Smooth muscle cell (in vitro differentiated cells): Measurements from ENCODE around the gene THRB. TPM values are rescaled to one million over a fixed set of nuclear protein-coding genes. Genes with fewer than 3 reads are reported as not detected.

Experiments used
- DNase-seq: peaks from one replicate; lab custom pipeline; 2025; ENCODE audit not compliant: unreplicated experiment; lab: John Stamatoyannopoulos, UW
- H2AFZ ChIP-seq: fragments of 200-600 bp; sonication (generic); 2 replicates; pipeline ENCODE4 v1.6.0; 2016; ENCODE audit warnings: antibody characterized with exemption, low read depth, mild to moderate bottlenecking
- H3F3A ChIP-seq: fragments of 200-600 bp; sonication (generic); 2 replicates; pipeline ENCODE4 v1.6.0; 2017; ENCODE audit warnings: antibody characterized with exemption, low read depth
- H3K27ac ChIP-seq: fragments of 200-600 bp; sonication (generic); 2 replicates; pipeline ENCODE4 v1.5.1; 2016; ENCODE audit warnings: low read depth, mild to moderate bottlenecking
- H3K27me3 ChIP-seq: fragments of 200-600 bp; sonication (generic); 2 replicates; pipeline ENCODE4 v1.6.1; 2016; ENCODE audit warnings: low read depth, mild to moderate bottlenecking
- H3K36me3 ChIP-seq: fragments of 200-600 bp; sonication (generic); 2 replicates; pipeline ENCODE4 v1.5.1; 2016; ENCODE audit warnings: low read depth
- H3K4me1 ChIP-seq: fragments of 200-600 bp; sonication (generic); 2 replicates; pipeline ENCODE4 v1.5.1; 2016; ENCODE audit warnings: low read depth
- H3K4me2 ChIP-seq: fragments of 200-600 bp; sonication (generic); 2 replicates; pipeline ENCODE4 v1.6.0; 2016; ENCODE audit warnings: mild to moderate bottlenecking
- H3K4me3 ChIP-seq: fragments of 200-600 bp; sonication (generic); 2 replicates; pipeline ENCODE4 v1.5.1; 2016; ENCODE audit warnings: mild to moderate bottlenecking
- H3K79me2 ChIP-seq: fragments of 200-600 bp; sonication (generic); 2 replicates; pipeline ENCODE4 v1.6.0; 2016; ENCODE audit warnings: low read depth, mild to moderate bottlenecking
- H3K9ac ChIP-seq: fragments of 200-600 bp; sonication (generic); 2 replicates; pipeline ENCODE4 v1.6.0; 2016; ENCODE audit warnings: low read depth
- H3K9me3 ChIP-seq: fragments of 200-600 bp; sonication (generic); replicated peaks from 2 replicates; pipeline ENCODE4 v1.5.1; 2016; ENCODE audit warnings: low read depth
- H4K20me1 ChIP-seq: fragments of 200-600 bp; sonication (generic); 2 replicates; pipeline ENCODE4 v1.6.0; 2016; ENCODE audit warnings: low read depth
- CTCF ChIP-seq: fragments of 200-600 bp; sonication (generic); IDR thresholded peaks from 2 replicates; pipeline ENCODE4 v1.5.1; 2017; ENCODE audit warnings: borderline replicate concordance, mild to moderate bottlenecking, antibody characterized with exemption; ENCODE audit not compliant: insufficient read depth, poor library complexity, severe bottlenecking
- WGBS: methylation state at CpG from one replicate; pipeline ENCODE4 v1.1.7; 2016; ENCODE audit warnings: low lambda C conversion rate; 5-methylcytosine and 5-hydroxymethylcytosine counted together
- polyA plus RNA-seq: library from polyadenylated mRNA; unstranded; fragments of >200 nt; fragmentation: Nextera tagmentation; extraction: Ambion mirVana; gene quantifications from 2 replicates; pipeline ENCODE4 v1.2.1, GENCODE V29; 2016
- total RNA-seq: library from RNA; depleted of rRNA; stranded (reverse); fragments of >200 nt; gene quantifications from 2 replicates; pipeline ENCODE4 v1.2.3, GENCODE V29; 2014

Gene THRB
- total and polyA plus RNA-seq, 2 experiments from 2014 or later, result 5.6 to 43.8 TPM

- H3K79me2 ChIP-seq, result peaks cover 27% of the 10 kb centered on the region
- H3K9ac ChIP-seq, result no peak overlapping the region
- no peak overlapping the region for H3K4me3 ChIP-seq
- no peaks in the 10 kb centered on the region for H3F3A ChIP-seq
- no peaks in the 10 kb centered on the region for H3K4me1 ChIP-seq
- no peak for TF ChIP-seq CTCF
- peaks cover 25% of the 10 kb centered on the region for H4K20me1 ChIP-seq
- H3K4me2 ChIP-seq, result no peak overlapping the region
- 91% methylated on average over 1 of the region's 1 CpG for WGBS
- no peak for DNase-seq
- H3K36me3 ChIP-seq, result no peaks in the 10 kb centered on the region
- H3K27ac ChIP-seq, result no peak overlapping the region
- H2AFZ ChIP-seq, result no peak overlapping the region
- H3K9me3 ChIP-seq, result no peaks in the 10 kb centered on the region
- peaks cover 17% of the 10 kb centered on the region for H3K27me3 ChIP-seq
Measured at GRCh38 chr3:24485511-24485910, 9.1 kb downstream of the THRB start.

- H3K4me3 ChIP-seq, result no peak overlapping the region
- no peaks in the 10 kb centered on the region for H3K4me1 ChIP-seq
- H3K27me3 ChIP-seq, result peaks cover 8% of the 10 kb centered on the region
- H4K20me1 ChIP-seq, result peaks cover 25% of the 10 kb centered on the region
- H2AFZ ChIP-seq, result no peak overlapping the region
- WGBS, result 99% methylated on average over 3 of the region's 3 CpGs
- no peak for TF ChIP-seq CTCF
- H3K9me3 ChIP-seq, result no peaks in the 10 kb centered on the region
- H3K9ac ChIP-seq, result no peak overlapping the region
- no peaks in the 10 kb centered on the region for H3F3A ChIP-seq
- peaks cover 23% of the 10 kb centered on the region for H3K79me2 ChIP-seq
- no peak overlapping the region for H3K27ac ChIP-seq
- no peak overlapping the region for H3K4me2 ChIP-seq
- no peaks in the 10 kb centered on the region for H3K36me3 ChIP-seq
- DNase-seq, result no peak
Measured at GRCh38 chr3:24483873-24484272, 10.8 kb downstream of the THRB start.

- H3K27ac ChIP-seq, result no peak overlapping the region
Measured at GRCh38 chr3:24482096-24482705, 12.4 kb downstream of the THRB start.

More at GRCh38 chr3:24482096-24482705, 12.4 kb downstream of the THRB start:
- no peak overlapping the region for H3K9ac ChIP-seq
- no peaks in the 10 kb centered on the region for H3K27me3 ChIP-seq
- TF ChIP-seq CTCF, result no peak
- H3K36me3 ChIP-seq, result no peaks in the 10 kb centered on the region
- no peak for DNase-seq
- no peak overlapping the region for H3K4me2 ChIP-seq
- no peak overlapping the region for H2AFZ ChIP-seq
- H3K4me3 ChIP-seq, result no peak overlapping the region
- H3F3A ChIP-seq, result no peaks in the 10 kb centered on the region
- H3K79me2 ChIP-seq, result peaks cover 26% of the 10 kb centered on the region
- H3K4me1 ChIP-seq, result peaks cover 10% of the 10 kb centered on the region
- no peaks in the 10 kb centered on the region for H3K9me3 ChIP-seq
- peaks cover 18% of the 10 kb centered on the region for H4K20me1 ChIP-seq
- WGBS, result 98% methylated on average over 3 of the region's 3 CpGs
